Measurements from ENCODE around the gene ASPG.

GRCh38 chr14:104140463-104141331, 55.2 kb downstream of the ASPG start:
- TF ChIP-seq ZNF565 (CRISPR knock-in tag; conservative IDR thresholded peaks at IDR 0.05; ENCODE audit: low read depth) (no peak), OSR1 (CRISPR knock-in tag; IDR thresholded peaks at IDR 0.05) (no peak), POU6F1 (CRISPR knock-in tag; IDR thresholded peaks at IDR 0.05; ENCODE audit: borderline replicate concordance, low read depth) (no peak), BACH2 (CRISPR knock-in tag; IDR thresholded peaks at IDR 0.05; ENCODE audit: borderline replicate concordance) (no peak), GLIS3 (CRISPR knock-in tag; IDR thresholded peaks at IDR 0.05) (no peak), CREB5 (CRISPR knock-in tag; IDR thresholded peaks at IDR 0.05; ENCODE audit: low read depth) (no peak), TCF4 (CRISPR knock-in tag; IDR thresholded peaks at IDR 0.05; ENCODE audit: borderline replicate concordance) (no peak), PATZ1 (CRISPR knock-in tag; IDR thresholded peaks at IDR 0.05; ENCODE audit: borderline replicate concordance) (no peak), ESRRG (CRISPR knock-in tag; IDR thresholded peaks at IDR 0.05) (no peak)
